HL-60 (cell line): ENCODE data around the gene CPSF4.

ENCODE experiments used
- DNase-seq, 2 experiments: peaks; one replicate each; pipeline ENCODE4 v3.0.0-alpha.2; 2010 to 2020; ENCODE audit warnings: low read depth in 1 of 2, low spot score in 1 of 2
- H3K27ac ChIP-seq: fragments of 250-450 bp; sonication (Bioruptor Pico); replicated peaks from 2 replicates; pipeline ENCODE4 v1.5.1; 2020; ENCODE audit warnings: mild to moderate bottlenecking, moderate library complexity
- H3K27me3 ChIP-seq: fragments of 250-450 bp; sonication (Bioruptor Pico); 2 replicates; pipeline ENCODE4 v1.5.1; 2021; ENCODE audit warnings: mild to moderate bottlenecking, moderate library complexity; ENCODE audit not compliant: insufficient read depth, poor library complexity, severe bottlenecking
- H3K4me3 ChIP-seq: replicated peaks from 2 replicates; pipeline ENCODE4 v1.5.1; 2011; ENCODE audit warnings: mild to moderate bottlenecking, control low read depth, low read length; ENCODE audit not compliant: insufficient read depth
- CTCF ChIP-seq: IDR thresholded peaks from one replicate; pipeline ENCODE4 v1.5.1; 2011; ENCODE audit warnings: low read length, control low read depth, inconsistent platforms; ENCODE audit not compliant: insufficient read depth
- GABPA ChIP-seq: IDR thresholded peaks from 2 replicates; pipeline ENCODE4 v1.6.1; 2012; ENCODE audit warnings: low read depth
- POLR2AphosphoS5 ChIP-seq: IDR thresholded peaks from 2 replicates; pipeline ENCODE4 v1.6.1; 2012; ENCODE audit warnings: low read depth
- REST ChIP-seq: IDR thresholded peaks from 2 replicates; pipeline ENCODE4 v1.6.1; 2012; ENCODE audit warnings: low read depth; ENCODE audit not compliant: insufficient replicate concordance
- SPI1 ChIP-seq: IDR thresholded peaks from 2 replicates; pipeline ENCODE4 v1.6.1; 2012; ENCODE audit warnings: low read depth, mild to moderate bottlenecking, borderline replicate concordance

The CPSF4 gene

GRCh38 chr7:99457050-99457649 lies 18.4 kb downstream of the CPSF4 start:
- no peaks in the 10 kb centered on the region for H3K27me3 ChIP-seq
- no peak overlapping the region for H3K4me3 ChIP-seq
- no peak for DNase-seq
- TF ChIP-seq POLR2AphosphoS5 = no peak
- TF ChIP-seq GABPA = no peak
- TF ChIP-seq REST = no peak
- TF ChIP-seq CTCF = no peak
- TF ChIP-seq SPI1 = no peak
- H3K27ac ChIP-seq = no peak overlapping the region

DNA sequence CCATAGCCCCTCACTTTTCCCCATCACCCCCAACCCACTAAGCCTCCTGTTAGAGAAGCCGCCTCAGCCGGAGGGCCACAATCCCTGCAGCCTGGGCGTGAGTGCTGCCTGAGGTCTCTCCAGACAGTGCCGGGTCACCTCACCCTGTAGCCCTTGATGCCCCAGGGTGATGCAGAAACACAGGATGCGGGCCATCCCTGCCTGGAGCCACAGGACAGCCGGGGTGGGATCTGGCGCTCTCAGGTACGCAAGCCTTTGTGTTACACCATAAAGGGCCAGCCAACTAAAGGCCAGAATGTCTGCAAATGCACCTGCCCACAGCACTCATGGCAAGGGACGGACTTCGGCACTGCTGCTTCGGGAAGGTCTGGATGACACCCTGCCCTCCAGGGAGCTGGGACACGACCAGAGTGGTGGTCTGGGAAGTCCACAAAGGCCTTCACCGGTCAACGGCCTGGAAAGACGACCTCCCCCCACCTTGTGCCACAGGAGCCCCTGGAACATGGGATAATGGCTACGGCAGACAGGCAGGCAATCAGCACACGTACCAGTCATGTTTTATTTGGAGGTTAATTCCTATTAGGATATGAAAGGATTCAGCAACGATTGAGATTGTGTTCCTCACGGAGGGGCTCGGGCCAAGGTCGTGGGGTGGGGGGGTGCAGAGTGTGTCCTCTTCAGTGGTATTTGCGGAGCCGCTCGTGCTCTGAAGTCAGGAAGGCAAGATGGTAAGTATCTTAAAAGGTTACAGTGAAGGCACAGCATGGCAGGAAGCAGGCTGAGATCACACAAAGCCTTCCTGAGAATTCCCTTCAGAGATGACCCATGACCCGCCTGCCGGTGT lies 19.1 kb downstream of the CPSF4 start:
- DNase-seq = no peak
- Histone ChIP-seq H3K27ac (no peak overlapping the region), H3K27me3 (no peaks in the 10 kb centered on the region), H3K4me3 (no peak overlapping the region)
- TF ChIP-seq SPI1 = no peak
- no peak for TF ChIP-seq CTCF
- no peak for TF ChIP-seq REST
- TF ChIP-seq GABPA = no peak
- no peak; the same call in 1 of the 2 replicates for TF ChIP-seq POLR2AphosphoS5

DNA sequence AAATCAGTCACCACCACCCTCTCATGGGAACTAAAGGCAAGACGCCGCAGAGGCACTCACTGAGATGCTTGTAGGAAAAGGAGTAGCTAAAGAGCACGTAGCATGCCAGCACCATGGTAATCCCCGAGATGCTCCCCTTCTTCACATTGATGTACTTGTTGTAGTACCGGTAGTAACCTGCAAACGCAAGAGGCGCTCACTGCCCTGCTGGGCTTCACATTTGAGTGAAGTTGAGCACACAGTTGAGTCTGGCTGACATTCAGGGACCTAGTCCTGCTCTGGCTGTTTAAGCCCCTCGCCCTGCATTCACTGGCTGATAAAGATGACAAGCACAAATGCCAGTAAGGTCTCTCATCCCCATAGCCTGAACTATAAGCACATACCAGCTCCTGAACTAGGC lies 20.3 kb downstream of the CPSF4 start:
- Histone ChIP-seq H3K4me3 (no peak overlapping the region), H3K27ac (no peak overlapping the region), H3K27me3 (no peaks in the 10 kb centered on the region)
- no peak; the same call in 1 of the 2 replicates for TF ChIP-seq POLR2AphosphoS5
- TF ChIP-seq CTCF = peak; percentile 54
- DNase-seq = peak in 1 of 2 experiments; percentile 56
